HepG2 (cell line): Measurements from ENCODE around the gene PLA2G4B. TPM values are rescaled to one million over a fixed set of nuclear protein-coding genes. Genes with fewer than 3 reads are reported as not detected.

ENCODE experiments used
- ATAC-seq: fragments of 200-7000 bp; cut with Tn5 transposase; 3 replicates; pipeline ENCODE4 v1.9.1; 2020; ENCODE audit warnings: mild to moderate bottlenecking, moderate library complexity
- BruUV-seq: library from RNA; stranded (reverse); fragments of 400-500 nt; replicated peaks from 2 replicates; lab custom pipeline; 2021; lab: Mats Ljungman, UMichigan
- CTCF ChIA-PET: fragments of 300-600 bp; formaldehyde crosslinking; extraction: SDS; loops from one replicate; lab custom pipeline; 2021; ENCODE audit warnings: low total read pairs, inconsistent platforms, low intra/inter-chr PET ratio; lab: Yijun Ruan, JAX
- POLR2A ChIA-PET: fragments of 350-600 bp; sonication (Branson Sonifier 250); formaldehyde crosslinking; loops from one replicate; lab custom pipeline; 2020; ENCODE audit warnings: antibody characterized with exemption, inconsistent platforms; lab: Yijun Ruan, JAX
- DNase-seq: peaks from one replicate; pipeline ENCODE4 v3.0.0-alpha.2; 2015; ENCODE audit warnings: low spot score
- FAIRE-seq: peaks from 3 replicates; lab custom pipeline; 2011; peaks lifted over from hg19 to GRCh38; lab: Jason Lieb, UNC
- H2AFZ ChIP-seq: one replicate; pipeline ENCODE4 v1.6.1; 2011; ENCODE audit warnings: low read length, inconsistent platforms
- H3K27ac ChIP-seq: fragments of 300-600 bp; 3 replicates; pipeline ENCODE4 v1.8.0; 2011; ENCODE audit warnings: mixed run types, mild to moderate bottlenecking, mixed read lengths, low read length, inconsistent platforms; ENCODE audit not compliant: insufficient read depth; ENCODE audit errors: extremely low read length
- H3K27me3 ChIP-seq, 2 experiments: fragments of 200-600 bp in 1 of 2; 2 replicates in 1 of 2; 3 replicates in 1 of 2; pipeline versions ENCODE4 v1.6.0 to v1.8.0; 2011; ENCODE audit warnings: low read length in 2 of 2, mild to moderate bottlenecking in 2 of 2, moderate library complexity in 2 of 2, inconsistent platforms in 1 of 2; ENCODE audit not compliant: insufficient read depth in 2 of 2, control insufficient read depth in 1 of 2
- H3K36me3 ChIP-seq, 2 experiments: fragments of 200-600 bp in 1 of 2; replicated peaks in 1 of 2; 2 replicates in 1 of 2; 3 replicates in 1 of 2; pipeline versions ENCODE4 v1.5.1 to v1.8.0; 2011; ENCODE audit warnings: low read length in 2 of 2, inconsistent platforms in 1 of 2; ENCODE audit not compliant: insufficient read depth in 2 of 2, control insufficient read depth in 1 of 2
- H3K4me1 ChIP-seq: 2 replicates; pipeline ENCODE4 v1.5.1; 2012; ENCODE audit warnings: low read length, inconsistent platforms; ENCODE audit not compliant: insufficient read depth
- H3K4me2 ChIP-seq: 2 replicates; pipeline ENCODE4 v1.6.0; 2011; ENCODE audit warnings: low read depth, low read length, inconsistent platforms
- H3K4me3 ChIP-seq, 3 experiments: fragments of 200-600 bp in 1 of 3; sonication (generic), shearing (Covaris generic) in 1 of 3; replicated peaks in 1 of 3; 2 replicates each; pipeline ENCODE4 v1.5.1; 2011 to 2016; ENCODE audit warnings: low read length in 3 of 3, inconsistent platforms in 2 of 3, low read depth in 2 of 3, mild to moderate bottlenecking in 2 of 3, control low read depth in 1 of 3, mixed read lengths in 1 of 3; ENCODE audit not compliant: insufficient read depth in 1 of 3
- H3K79me2 ChIP-seq: one replicate; pipeline ENCODE4 v1.6.1; 2011; ENCODE audit warnings: low read length, inconsistent platforms; ENCODE audit not compliant: insufficient read depth
- H3K9ac ChIP-seq: 2 replicates; pipeline ENCODE4 v1.6.0; 2011; ENCODE audit warnings: mild to moderate bottlenecking, low read depth, low read length, inconsistent platforms; ENCODE audit not compliant: insufficient read depth
- H3K9me3 ChIP-seq: 2 replicates; pipeline ENCODE4 v1.5.1; 2012; ENCODE audit warnings: mild to moderate bottlenecking, low read length
- H4K20me1 ChIP-seq: 2 replicates; pipeline ENCODE4 v1.6.0; 2011; ENCODE audit warnings: inconsistent platforms, mild to moderate bottlenecking, low read length, moderate library complexity; ENCODE audit not compliant: insufficient read depth
- CREBL2 ChIP-seq: sonication (generic); formaldehyde crosslinking; IDR thresholded peaks from 2 replicates; pipeline ENCODE4 v1.8.1; 2023; ENCODE audit warnings: missing genetic modification reagents, mild to moderate bottlenecking, borderline replicate concordance
- HINFP ChIP-seq: sonication (generic); formaldehyde crosslinking; IDR thresholded peaks from 2 replicates; pipeline ENCODE4 v1.4.0; 2020; ENCODE audit warnings: low read depth, mild to moderate bottlenecking, missing genetic modification reagents
- KDM5A ChIP-seq: fragments of 200-600 bp; sonication (generic); IDR thresholded peaks from 2 replicates; pipeline ENCODE4 v1.7.0; 2018; ENCODE audit warnings: antibody characterized with exemption, mild to moderate bottlenecking, low read length, borderline replicate concordance
- MAFK ChIP-seq, 2 experiments: IDR thresholded peaks in 1 of 2; conservative IDR thresholded peaks in 1 of 2; 2 replicates each; pipeline ENCODE4 v1.6.1; 2011; ENCODE audit warnings: improper control_type of control experiment in 2 of 2, low read length in 2 of 2
- MBNL3 ChIP-seq: fragments of 250-450 bp; sonication (Bioruptor Pico); conservative IDR thresholded peaks from 2 replicates; pipeline ENCODE4 v1.8.0; 2022; ENCODE audit warnings: mild to moderate bottlenecking, inconsistent platforms
- MTF2 ChIP-seq: sonication (generic); formaldehyde crosslinking; IDR thresholded peaks from 2 replicates; pipeline ENCODE4 v1.5.0; 2020; ENCODE audit warnings: missing genetic modification reagents, borderline replicate concordance
- RBM39 ChIP-seq: fragments of 200-400 bp; formaldehyde crosslinking; IDR thresholded peaks from one replicate; pipeline ENCODE4 v1.6.1; 2018; ENCODE audit warnings: antibody characterized with exemption, mild to moderate bottlenecking, low read depth, low read length; ENCODE audit not compliant: poor library complexity, severe bottlenecking
- SMAD3 ChIP-seq: sonication (generic); formaldehyde crosslinking; IDR thresholded peaks from 2 replicates; pipeline ENCODE4 v1.4.0; 2020; ENCODE audit warnings: missing genetic modification reagents
- SNAPC2 ChIP-seq: sonication (generic); formaldehyde crosslinking; IDR thresholded peaks from 2 replicates; pipeline ENCODE4 v1.8.1; 2022; ENCODE audit warnings: mild to moderate bottlenecking, missing genetic modification reagents
- SOX6 ChIP-seq, 2 experiments: fragments of 450-650 bp in 1 of 2; sonication (generic) in 1 of 2; formaldehyde crosslinking in 1 of 2; IDR thresholded peaks; 2 replicates each; pipeline versions ENCODE4 v1.4.0 to v1.6.1; 2017 to 2020; ENCODE audit warnings: antibody characterized with exemption in 1 of 2, mild to moderate bottlenecking in 1 of 2, missing genetic modification reagents in 1 of 2
- XBP1 ChIP-seq: sonication (generic); formaldehyde crosslinking; IDR thresholded peaks from 2 replicates; pipeline ENCODE4 v1.5.0; 2020; ENCODE audit warnings: missing genetic modification reagents
- ZBTB39 ChIP-seq: sonication (generic); formaldehyde crosslinking; IDR thresholded peaks from 2 replicates; pipeline ENCODE4 v1.5.0; 2020; ENCODE audit warnings: missing genetic modification reagents
- ZEB1 ChIP-seq: IDR thresholded peaks from 2 replicates; pipeline ENCODE4 v1.6.1; 2012; ENCODE audit warnings: mild to moderate bottlenecking, low read depth, inconsistent platforms; ENCODE audit not compliant: insufficient replicate concordance
- ZKSCAN1 ChIP-seq: fragments of 150-350 bp; IDR thresholded peaks from 2 replicates; pipeline ENCODE4 v1.6.1; 2014; ENCODE audit warnings: low read length
- ZNF292 ChIP-seq: sonication (generic); formaldehyde crosslinking; IDR thresholded peaks from 2 replicates; pipeline ENCODE4 v1.8.1; 2022; ENCODE audit warnings: mild to moderate bottlenecking, low read depth, missing genetic modification reagents, borderline replicate concordance
- ZNF598 ChIP-seq: sonication (generic); formaldehyde crosslinking; IDR thresholded peaks from 2 replicates; pipeline ENCODE4 v1.5.1; 2020; ENCODE audit warnings: mild to moderate bottlenecking, missing genetic modification reagents, borderline replicate concordance
- WGBS: methylation state at CpG from one replicate; pipeline ENCODE4 v1.1.6; 2017; ENCODE audit warnings: low lambda C conversion rate; 5-methylcytosine and 5-hydroxymethylcytosine counted together
- in situ Hi-C: cut with HindIII; loops from 2 replicates; pipeline ENCODE4 v1.10.0; 2017; ENCODE audit warnings: low pct_unique_long_range_greater_than_20kb; ENCODE audit not compliant: extremely low pct_ligation_motif_present
- intact Hi-C: fragments of 100-400 bp; cut with micrococcal nuclease; formaldehyde crosslinking; loops from one replicate; pipeline ENCODE4 v1.10.0; 2022; ENCODE audit not compliant: unreplicated experiment
- polyA plus RNA-seq, 8 experiments: library from polyadenylated mRNA; depleted of rRNA in 3 of 8; stranded (reverse) in 7 of 8; unstranded in 1 of 8; fragments of >200 nt; fragmentation: Illumina TruSeq in 4 of 8; extraction: Trizol in 4 of 8; gene quantifications; 2 replicates each; pipeline versions ENCODE4 v1.2.1 to v1.2.3, GENCODE V29; 2011 to 2016; ENCODE audit warnings: low read depth in 4 of 8, missing spikeins in 1 of 8, mixed read lengths in 1 of 8; ENCODE audit not compliant: insufficient read depth in 1 of 8
- total RNA-seq, 5 experiments: library from RNA; depleted of rRNA; stranded (reverse); fragments of >200 nt; fragmentation: Illumina TruSeq; extraction: Trizol; gene quantifications; 2 replicates each; pipeline ENCODE4 v1.2.3, GENCODE V29; 2016; ENCODE audit warnings: low read depth in 1 of 5

Gene PLA2G4B
- total and polyA plus RNA-seq, 2 of the 13 experiments (the other 11 are each of a cell fraction or from before 2014, with no cell fraction given), result 5.1 to 8.0 TPM

GRCh38 chr15:41817327-41817726, 21.3 kb upstream of the PLA2G4B start:
- H3K4me2 ChIP-seq, result no peak overlapping the region
- TF ChIP-seq MAFK (conservative IDR thresholded peaks at IDR 0.05 in 1 of 2, IDR thresholded peaks at IDR 0.05 in 1 of 2; ENCODE audit: low read length in 2 of 2), result no peak
- TF ChIP-seq ZBTB39, result no peak
- TF ChIP-seq RBM39, result no peak
- TF ChIP-seq KDM5A, result no peak
- no peak for TF ChIP-seq ZNF598 (CRISPR knock-in tag)
- no peak for TF ChIP-seq ZEB1
- TF ChIP-seq CREBL2 (CRISPR knock-in tag), result no peak
- TF ChIP-seq MTF2 (CRISPR knock-in tag), result no peak
- no peak for TF ChIP-seq SNAPC2
- no peak for TF ChIP-seq XBP1
- no peak for TF ChIP-seq SOX6 (IDR thresholded peaks at IDR 0.05)
- no peak for TF ChIP-seq SOX6 (CRISPR knock-in tag; IDR thresholded peaks at IDR 0.05)
- no peak for TF ChIP-seq MBNL3 (CRISPR knock-in tag)
- no peak for TF ChIP-seq ZNF292 (CRISPR knock-in tag)
- TF ChIP-seq ZKSCAN1, result no peak
- no peak for TF ChIP-seq SMAD3 (CRISPR knock-in tag)
- no peak for TF ChIP-seq HINFP (CRISPR knock-in tag)
- H3K36me3 ChIP-seq, result peaks cover 4 to 32% of the 10 kb centered on the region in 2 experiments; a peak in 3 of 5 replicates
- ATAC-seq, result no peak
- BruUV-seq, result no TSS peak
- H3K4me1 ChIP-seq, result no peaks in the 10 kb centered on the region
- FAIRE-seq, result no peak
- intact Hi-C loops (no loop called here), in situ Hi-C loops (no loop called here)
- no peak for DNase-seq
- no peak overlapping the region for H3K27ac ChIP-seq
- CTCF ChIA-PET, result no interaction called here
- 96% methylated on average over 12 of the region's 14 CpGs for WGBS
- no peaks in the 10 kb centered on the region for H4K20me1 ChIP-seq
- no peaks in the 10 kb centered on the region for H3K9me3 ChIP-seq
- no peak overlapping the region for H2AFZ ChIP-seq
- H3K9ac ChIP-seq, result no peak overlapping the region
- no peaks in the 10 kb centered on the region for H3K79me2 ChIP-seq
- no peaks in the 10 kb centered on the region for H3K27me3 ChIP-seq
- H3K4me3 ChIP-seq, result no peak overlapping the region
- POLR2A ChIA-PET, result no interaction called here
